ENCODE data around the gene ADM2.
A peak's percentile ranks its signal among the peaks of the same experiment; 100 is the strongest.

Gene ADM2

DNA sequence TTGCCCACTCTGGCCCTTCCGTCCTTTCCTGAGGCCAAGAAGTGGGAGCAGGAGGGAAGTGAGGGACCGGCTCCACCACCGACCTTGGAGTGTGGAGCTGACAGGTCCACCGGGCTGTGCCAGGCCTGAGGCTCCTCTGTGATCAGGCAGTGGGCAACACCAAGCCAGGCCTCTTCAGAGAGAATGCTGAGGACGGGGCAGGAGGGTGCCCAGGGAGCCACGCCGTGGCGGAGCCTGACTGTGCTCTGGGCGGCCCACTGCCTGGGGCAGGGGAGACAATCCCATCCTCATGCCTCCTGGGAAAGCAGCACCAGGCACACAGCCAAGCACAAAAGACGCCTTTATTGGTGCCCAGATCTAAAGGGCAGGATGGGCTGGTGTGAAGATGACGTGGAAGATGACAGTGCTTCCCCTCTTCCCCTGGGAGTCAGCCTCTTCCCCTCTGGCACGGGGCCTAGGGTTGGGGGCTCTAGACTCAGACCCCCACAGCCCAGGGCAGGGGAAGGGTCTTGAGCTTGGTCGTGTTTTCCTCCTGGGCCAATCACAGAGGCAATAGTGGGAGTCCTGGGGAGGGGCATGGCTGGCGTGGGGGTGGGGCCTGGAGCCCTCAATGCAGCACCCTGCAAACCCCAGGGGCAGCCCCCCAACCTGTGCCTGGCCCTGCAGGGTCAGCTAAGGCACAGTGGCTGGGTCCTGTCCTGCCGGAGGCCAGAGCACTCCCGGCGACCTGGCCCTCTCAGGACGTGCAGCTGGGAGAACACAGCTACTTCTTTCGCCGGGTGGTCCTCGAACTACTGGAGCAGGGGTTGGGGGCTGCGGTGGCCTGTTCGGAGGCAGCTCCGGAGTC is 21.5 kb downstream of the ADM2 start:
- H3K4me1 Mint-ChIP-seq (ENCODE audit: low read depth) = peaks cover 6% of the 10 kb centered on the region
- H3K9me3 Mint-ChIP-seq (ENCODE audit: low read depth) = no peaks in the 10 kb centered on the region
- no peak overlapping the region for H3K4me3 Mint-ChIP-seq
- H3K27me3 Mint-ChIP-seq = no peaks in the 10 kb centered on the region
- no peaks in the 10 kb centered on the region for H3K36me3 Mint-ChIP-seq
- H3K27ac Mint-ChIP-seq = no peak overlapping the region

DNA sequence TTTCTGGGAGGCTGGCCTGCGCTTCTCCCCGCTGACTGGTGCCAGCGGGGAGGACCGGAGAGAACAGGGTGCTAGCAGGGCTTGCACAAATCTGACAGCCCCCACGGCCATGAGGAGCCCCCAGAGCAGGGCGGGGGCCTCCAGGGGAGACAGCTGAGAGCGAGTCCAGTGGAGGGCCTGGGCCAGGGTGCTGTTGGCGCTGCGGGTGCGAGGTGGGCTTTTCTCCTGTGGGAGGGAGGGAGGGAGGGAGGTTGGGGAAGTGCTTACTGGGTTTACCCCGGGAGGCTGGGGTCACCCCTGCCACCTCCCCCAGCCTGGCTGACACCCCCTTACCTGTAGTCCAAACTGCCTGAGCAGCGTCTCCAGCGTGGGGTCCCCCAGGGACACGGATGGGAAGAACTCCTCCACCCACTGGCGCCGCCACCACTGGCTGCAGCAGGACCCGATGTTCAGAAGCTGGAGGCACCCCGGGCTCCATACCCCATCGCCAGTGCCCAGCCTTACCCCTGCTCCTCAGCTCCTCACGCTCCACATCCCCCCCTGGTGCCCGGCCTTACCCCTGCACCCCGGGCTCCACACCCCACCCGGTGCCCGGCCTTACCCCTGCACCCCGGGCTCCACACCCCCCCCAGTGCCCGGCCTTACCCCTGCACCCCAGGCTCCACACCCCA is 22.3 kb downstream of the ADM2 start:
- H3K27ac Mint-ChIP-seq = no peak overlapping the region
- no peaks in the 10 kb centered on the region for H3K27me3 Mint-ChIP-seq
- H3K9me3 Mint-ChIP-seq (ENCODE audit: low read depth) = no peaks in the 10 kb centered on the region
- no peak overlapping the region for H3K4me3 Mint-ChIP-seq
- peaks cover 3% of the 10 kb centered on the region for H3K4me1 Mint-ChIP-seq (ENCODE audit: low read depth)
- H3K36me3 Mint-ChIP-seq = no peaks in the 10 kb centered on the region

DNA sequence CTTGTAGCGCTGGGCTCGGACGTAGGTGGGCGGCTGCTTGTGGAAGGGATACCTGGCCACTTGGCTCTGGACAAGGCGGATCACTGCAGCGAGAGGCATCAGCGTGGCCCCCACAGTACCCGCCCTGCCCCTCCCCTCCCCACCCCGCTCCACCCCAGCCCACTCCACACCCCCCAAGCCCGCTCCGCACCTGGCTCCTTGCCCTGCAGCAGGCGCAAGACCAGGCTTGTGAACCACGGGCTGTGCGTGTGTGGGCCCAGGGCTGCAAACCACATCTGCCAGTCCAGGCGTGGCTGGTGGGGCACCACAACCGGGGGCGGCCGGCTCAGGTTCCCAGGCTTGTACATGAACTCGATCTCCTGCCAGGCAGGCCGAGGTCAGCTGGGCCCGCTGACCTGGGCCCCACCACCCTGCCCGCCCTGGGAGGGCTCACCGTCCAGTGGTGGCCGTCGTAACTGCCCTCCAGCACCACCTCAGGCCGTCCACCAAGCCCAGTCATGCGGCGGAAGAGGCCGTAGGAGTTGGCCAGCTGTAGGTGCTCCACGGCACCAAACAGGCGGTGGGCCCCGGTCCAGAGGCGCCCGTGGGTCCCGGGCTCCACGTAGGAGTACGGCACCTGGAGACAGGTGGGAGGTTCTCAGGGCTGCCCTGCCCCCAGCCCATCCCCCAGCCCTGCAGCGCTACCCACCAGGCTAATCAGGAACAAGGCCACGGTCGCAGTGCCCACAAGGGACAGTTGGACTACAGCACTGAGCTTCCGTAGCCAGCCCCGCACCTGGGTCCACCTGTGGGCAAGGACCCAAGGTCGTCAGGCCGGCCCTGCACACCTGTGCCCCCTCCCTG is 23.2 kb downstream of the ADM2 start:
- H3K4me3 Mint-ChIP-seq = no peak overlapping the region
- H3K27ac Mint-ChIP-seq = no peak overlapping the region
- H3K36me3 Mint-ChIP-seq = no peaks in the 10 kb centered on the region
- peaks cover 11% of the 10 kb centered on the region for H3K4me1 Mint-ChIP-seq (ENCODE audit: low read depth)
- no peaks in the 10 kb centered on the region for H3K9me3 Mint-ChIP-seq (ENCODE audit: low read depth)
- no peaks in the 10 kb centered on the region for H3K27me3 Mint-ChIP-seq

DNA sequence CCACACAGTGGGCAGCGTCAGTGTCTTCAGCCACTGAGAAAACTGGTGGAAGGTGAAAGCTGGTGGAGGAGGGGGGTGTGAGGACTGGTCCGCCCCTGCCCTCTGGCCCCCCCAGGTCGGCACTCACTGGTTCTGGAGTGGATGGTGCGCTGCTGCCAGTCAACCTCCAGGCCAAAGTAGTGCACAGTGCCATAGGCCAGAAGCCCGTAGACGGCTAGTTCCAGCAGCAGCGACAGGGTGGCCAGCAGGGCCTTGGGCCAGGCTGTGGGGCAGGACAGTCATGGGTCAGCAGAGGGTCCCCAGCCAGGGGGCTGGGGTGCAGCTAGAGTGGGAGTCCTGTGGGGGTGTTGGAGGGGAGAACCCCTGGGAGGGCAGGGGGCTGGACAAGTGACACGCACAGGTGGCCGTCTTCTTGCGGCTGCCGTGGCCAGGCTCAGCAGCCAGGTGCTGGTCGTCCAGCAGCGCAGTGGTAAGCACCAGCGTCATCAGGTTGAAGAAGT is 24.0 kb downstream of the ADM2 start:
- no peaks in the 10 kb centered on the region for H3K9me3 Mint-ChIP-seq (ENCODE audit: low read depth)
- H3K27ac Mint-ChIP-seq = no peak overlapping the region
- peaks cover 12% of the 10 kb centered on the region for H3K4me1 Mint-ChIP-seq (ENCODE audit: low read depth)
- H3K36me3 Mint-ChIP-seq = no peaks in the 10 kb centered on the region
- no peaks in the 10 kb centered on the region for H3K27me3 Mint-ChIP-seq
- no peak overlapping the region for H3K4me3 Mint-ChIP-seq

DNA sequence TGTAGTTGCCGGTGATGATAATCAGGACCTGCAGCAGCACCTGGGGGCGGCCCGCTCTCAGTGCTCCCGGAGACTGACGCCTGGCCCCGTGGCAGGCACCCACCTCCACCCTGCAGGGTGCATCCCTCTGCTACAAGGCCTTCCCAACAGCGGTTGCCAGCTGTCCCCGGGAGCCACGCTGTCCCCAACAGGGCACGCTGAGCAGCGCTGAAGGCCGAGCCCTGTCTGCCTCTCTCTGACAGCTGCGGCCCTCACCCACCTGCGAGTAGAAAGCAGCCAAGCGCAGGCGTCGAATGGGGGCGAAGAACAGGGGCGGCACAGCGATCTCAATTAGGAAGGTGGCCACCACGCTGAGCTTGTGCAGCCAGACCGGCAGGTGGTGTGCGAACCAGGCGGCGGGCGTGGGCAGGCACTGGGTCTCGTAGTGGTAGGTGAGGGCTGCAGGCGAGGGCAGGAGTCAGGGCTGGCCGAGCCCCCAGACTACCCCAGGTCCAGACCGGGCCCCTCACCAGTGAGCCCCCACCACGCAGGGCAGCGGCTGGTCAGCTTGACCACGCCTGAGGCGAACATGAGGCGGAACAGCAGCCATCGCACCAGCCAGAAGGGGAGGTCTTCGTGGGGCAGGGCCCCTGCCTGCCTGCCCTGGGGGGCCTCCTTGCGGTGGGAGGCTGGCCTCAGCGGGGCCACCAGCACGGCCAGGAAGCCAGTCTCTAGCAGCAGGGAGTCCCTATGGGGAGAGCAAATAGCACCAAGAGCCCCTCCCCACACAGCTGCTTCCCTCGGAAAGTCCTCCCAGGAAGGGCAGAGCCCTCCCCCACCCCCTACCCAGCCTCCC is 24.6 kb downstream of the ADM2 start:
- peaks cover 12% of the 10 kb centered on the region for H3K4me1 Mint-ChIP-seq (ENCODE audit: low read depth)
- H3K36me3 Mint-ChIP-seq = no peaks in the 10 kb centered on the region
- H3K9me3 Mint-ChIP-seq (ENCODE audit: low read depth) = no peaks in the 10 kb centered on the region
- peak overlapping the region; percentile 93 for H3K4me3 Mint-ChIP-seq
- no peaks in the 10 kb centered on the region for H3K27me3 Mint-ChIP-seq
- H3K27ac Mint-ChIP-seq = no peak overlapping the region

DNA sequence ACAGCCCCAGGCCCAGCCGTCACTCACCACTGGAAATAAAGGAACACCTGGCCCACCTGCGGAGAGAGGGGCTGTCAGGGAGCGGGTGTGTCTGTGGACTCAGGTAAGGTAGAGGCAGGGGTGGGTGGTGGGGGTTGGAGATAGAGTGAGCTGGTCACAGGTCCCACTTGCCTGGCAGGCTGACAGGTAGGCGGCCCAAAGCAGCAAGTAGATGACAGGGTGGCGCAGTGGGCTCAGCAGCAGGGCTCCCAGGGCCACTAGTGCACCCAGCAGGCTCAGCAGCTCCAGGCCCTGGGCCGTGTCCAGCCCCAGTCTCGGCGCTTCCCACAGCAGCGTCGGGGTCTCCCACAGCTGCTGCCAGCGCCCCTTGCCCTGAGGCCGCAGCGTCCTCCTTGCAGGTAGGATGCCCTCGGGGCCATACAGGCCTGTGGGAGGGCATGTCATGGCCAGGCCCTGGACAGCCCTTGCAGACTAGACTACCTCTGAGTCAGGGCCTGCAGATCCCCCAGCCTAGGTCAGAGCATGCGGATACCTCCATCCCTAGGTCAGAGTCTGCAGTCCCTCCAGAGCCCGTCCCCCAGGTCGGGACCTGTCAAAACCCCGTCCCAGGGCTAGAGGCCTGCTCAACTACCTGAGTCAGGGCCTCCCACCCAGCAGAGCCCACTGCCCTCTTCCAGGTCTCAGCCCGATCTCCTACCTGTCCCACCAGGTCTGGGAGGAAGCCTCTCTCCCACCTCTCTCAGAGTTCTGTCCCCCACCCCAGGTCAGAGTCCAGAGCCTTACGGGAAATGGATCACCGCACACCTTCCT is 25.5 kb downstream of the ADM2 start:
- peaks cover 12% of the 10 kb centered on the region for H3K4me1 Mint-ChIP-seq (ENCODE audit: low read depth)
- no peaks in the 10 kb centered on the region for H3K27me3 Mint-ChIP-seq
- no peaks in the 10 kb centered on the region for H3K36me3 Mint-ChIP-seq
- H3K27ac Mint-ChIP-seq = peak overlapping the region; percentile 92
- no peaks in the 10 kb centered on the region for H3K9me3 Mint-ChIP-seq (ENCODE audit: low read depth)
- H3K4me3 Mint-ChIP-seq = peak overlapping the region; percentile 93

DNA sequence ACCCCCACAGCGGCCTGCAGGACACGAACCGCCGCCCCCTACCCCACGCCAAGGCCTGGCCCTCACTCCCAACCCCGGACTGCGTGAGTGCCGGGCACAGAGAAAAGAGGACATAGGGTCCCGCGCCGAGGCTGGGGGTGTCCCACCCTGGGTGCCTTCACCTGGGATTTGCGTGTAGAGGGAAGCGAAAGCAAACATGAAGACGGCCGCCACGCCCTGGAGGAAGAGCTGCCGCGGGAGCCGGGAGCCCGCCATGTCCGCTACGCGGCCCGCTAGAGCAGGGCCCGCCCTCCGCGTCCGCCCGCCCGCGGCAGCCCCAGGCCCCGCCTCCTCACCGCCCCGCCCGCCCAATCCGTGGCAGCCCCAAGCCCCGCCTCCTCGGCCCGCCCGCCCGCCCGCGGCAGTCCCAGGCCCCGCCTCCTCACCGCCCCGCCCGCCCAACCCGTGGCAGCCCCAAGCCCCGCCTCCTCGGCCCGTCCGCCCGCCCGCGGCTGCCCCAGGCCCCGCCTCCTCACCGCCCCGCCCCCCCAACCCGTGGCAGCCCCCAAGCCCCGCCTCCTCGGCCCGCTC is 26.2 kb downstream of the ADM2 start, which contains the start of gene LMF2:
Gene LMF2, minus strand, starts transcription at position 282 of the 570 bp plus-strand sequence. Its CDS starts 27 bp downstream, at position 255.
- H3K4me3 Mint-ChIP-seq = peak within 1 kb of the TSS; percentile 93
- no peaks in the 10 kb centered on the region for H3K36me3 Mint-ChIP-seq
- H3K27ac Mint-ChIP-seq = peak within 1 kb of the TSS; percentile 96
- peaks cover 12% of the 10 kb centered on the region for H3K4me1 Mint-ChIP-seq (ENCODE audit: low read depth)
- H3K9me3 Mint-ChIP-seq (ENCODE audit: low read depth) = no peaks in the 10 kb centered on the region
- no peaks in the 10 kb centered on the region for H3K27me3 Mint-ChIP-seq

DNA sequence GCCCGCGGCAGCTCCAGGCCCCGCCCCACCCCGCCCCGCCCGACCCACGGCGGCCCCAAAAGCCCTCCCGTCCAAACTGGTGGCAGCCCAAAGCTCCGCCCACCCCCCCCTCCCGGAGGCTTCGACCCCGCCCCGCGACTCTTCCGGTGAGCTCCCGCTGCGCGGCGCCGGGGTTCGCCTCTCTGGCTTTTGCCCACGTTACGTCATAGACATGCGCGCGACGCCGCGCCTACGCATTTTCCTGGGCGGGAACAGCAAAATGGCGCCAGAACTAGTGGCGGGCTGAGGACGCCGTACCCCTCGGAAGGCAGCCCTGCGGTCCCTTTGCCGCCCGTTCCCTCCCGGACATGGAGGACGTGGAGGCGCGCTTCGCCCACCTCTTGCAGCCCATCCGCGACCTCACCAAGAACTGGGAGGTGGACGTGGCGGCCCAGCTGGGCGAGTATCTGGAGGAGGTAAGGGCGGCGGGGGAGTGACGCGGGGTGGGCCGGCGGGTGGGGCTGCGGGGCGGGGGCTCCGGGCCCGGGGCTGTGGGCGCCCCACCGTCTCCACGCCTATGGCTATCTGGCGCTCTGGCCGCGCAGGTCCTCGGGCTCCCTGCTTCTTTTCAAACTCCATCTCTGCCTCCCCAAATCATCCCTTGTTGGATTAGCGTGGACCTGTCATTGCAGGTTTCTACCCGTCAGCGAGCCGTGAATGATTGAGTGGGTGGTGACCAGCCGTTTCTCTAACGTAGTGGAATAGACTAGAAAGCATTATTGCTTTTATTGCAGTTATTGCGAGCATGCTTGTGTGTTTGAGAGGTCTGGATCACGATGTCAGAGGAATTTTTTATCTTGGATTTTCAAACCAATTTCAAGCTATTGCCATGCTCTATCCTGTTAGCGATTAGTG is 26.9 kb downstream of the ADM2 start, which contains the start of gene NCAPH2:
Gene NCAPH2, plus strand, starts transcription at position 234 of the 894 bp plus-strand sequence. Its CDS starts 114 bp downstream, at position 348.
- peak within 1 kb of the TSS; percentile 93 for H3K4me3 Mint-ChIP-seq
- no peaks in the 10 kb centered on the region for H3K36me3 Mint-ChIP-seq
- H3K27me3 Mint-ChIP-seq = no peaks in the 10 kb centered on the region
- peaks cover 12% of the 10 kb centered on the region for H3K4me1 Mint-ChIP-seq (ENCODE audit: low read depth)
- H3K27ac Mint-ChIP-seq = peak within 1 kb of the TSS; percentile 96
- H3K9me3 Mint-ChIP-seq (ENCODE audit: low read depth) = no peaks in the 10 kb centered on the region

DNA sequence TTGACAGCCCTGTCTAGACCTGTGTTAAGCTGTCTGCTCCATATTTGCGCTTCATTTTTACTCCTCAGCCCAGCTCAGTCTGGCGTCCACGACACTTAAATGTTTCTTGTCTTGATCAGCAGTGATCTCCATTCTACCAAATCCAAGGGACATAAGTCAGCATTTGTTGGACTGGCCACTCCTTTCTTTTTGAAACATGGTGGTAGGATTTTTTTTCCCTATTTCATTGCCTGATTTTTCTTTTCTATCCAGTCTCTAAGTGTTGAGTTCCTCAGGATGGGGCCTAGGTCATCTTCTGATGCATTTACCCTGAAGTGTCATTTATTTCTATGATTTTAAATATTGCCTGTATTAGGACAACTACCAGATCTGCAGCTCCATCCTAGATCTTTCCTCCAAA is 27.6 kb downstream of the ADM2 start:
- Mint-ChIP-seq H3K27ac (peak overlapping the region; percentile 96), H3K9me3 (ENCODE audit: low read depth) (no peaks in the 10 kb centered on the region), H3K36me3 (no peaks in the 10 kb centered on the region), H3K4me1 (ENCODE audit: low read depth) (peaks cover 14% of the 10 kb centered on the region), H3K4me3 (peak overlapping the region; percentile 93), H3K27me3 (no peaks in the 10 kb centered on the region)

DNA sequence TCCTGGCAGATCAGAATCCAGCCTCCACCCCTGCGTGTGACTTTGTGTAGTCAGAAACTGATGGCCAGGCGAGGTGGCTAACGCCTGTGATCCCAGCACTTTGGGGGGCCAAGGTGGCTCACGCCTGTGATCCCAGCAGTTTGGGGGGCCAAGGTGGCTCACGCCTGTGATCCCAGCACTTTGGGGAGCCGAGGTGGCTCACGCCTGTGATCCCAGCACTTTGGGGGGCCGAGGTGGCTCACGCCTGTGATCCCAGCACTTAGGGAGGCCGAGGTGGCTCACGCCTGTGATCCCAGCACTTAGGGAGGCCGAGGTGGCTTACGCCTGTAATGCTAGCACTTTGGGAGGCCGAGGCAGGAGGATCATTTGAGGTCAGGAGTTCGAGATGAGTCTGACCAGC is 31.8 kb downstream of the ADM2 start:
- Mint-ChIP-seq H3K9me3 (ENCODE audit: low read depth) (no peaks in the 10 kb centered on the region), H3K4me1 (ENCODE audit: low read depth) (peaks cover 20% of the 10 kb centered on the region), H3K27ac (no peak overlapping the region), H3K4me3 (no peak overlapping the region), H3K36me3 (no peaks in the 10 kb centered on the region), H3K27me3 (no peaks in the 10 kb centered on the region)

DNA sequence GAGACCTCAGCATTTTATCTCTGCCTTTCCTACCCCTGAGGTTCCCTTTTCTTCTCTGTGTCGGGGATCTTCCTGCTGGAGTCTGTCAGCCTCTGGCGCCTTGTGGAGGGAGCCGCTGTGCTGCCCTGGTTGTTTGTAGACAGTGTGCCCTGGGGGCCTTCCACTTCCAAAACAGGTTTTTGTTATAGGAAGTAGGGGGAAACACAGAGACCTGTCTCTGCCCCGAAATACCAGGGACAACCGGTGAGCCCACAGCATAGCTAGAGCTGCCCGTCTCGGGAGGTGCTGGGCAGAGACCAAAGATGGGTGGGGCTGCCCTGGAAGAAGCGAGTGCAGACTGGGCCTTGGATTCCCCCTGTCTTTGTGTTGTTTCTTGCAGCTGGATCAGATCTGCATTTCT is 34.7 kb downstream of the ADM2 start:
- Mint-ChIP-seq H3K27me3 (no peaks in the 10 kb centered on the region), H3K4me3 (no peak overlapping the region), H3K27ac (no peak overlapping the region), H3K9me3 (ENCODE audit: low read depth) (no peaks in the 10 kb centered on the region), H3K4me1 (ENCODE audit: low read depth) (peaks cover 8% of the 10 kb centered on the region), H3K36me3 (no peaks in the 10 kb centered on the region)

DNA sequence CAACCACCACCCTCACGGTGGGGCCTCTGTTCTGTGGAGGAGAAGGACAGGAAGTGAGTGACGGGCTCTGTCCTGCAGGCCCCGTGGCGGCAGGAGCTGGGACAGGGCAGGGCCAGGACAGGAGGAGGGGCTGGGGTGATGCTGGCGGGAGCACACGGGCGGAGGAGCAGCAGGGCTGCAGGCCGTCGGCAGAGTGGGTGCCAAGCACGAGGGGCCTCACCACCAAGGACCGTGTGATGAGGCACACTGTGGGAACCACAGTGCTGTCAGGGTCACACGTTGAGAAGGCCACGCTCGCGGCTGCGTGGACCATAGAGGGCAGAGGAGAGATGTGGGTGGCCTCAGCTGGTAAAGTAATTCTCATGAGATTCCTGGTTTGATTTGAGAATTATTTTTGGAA is 35.5 kb downstream of the ADM2 start:
- H3K4me1 Mint-ChIP-seq (ENCODE audit: low read depth) = peaks cover 8% of the 10 kb centered on the region
- H3K27me3 Mint-ChIP-seq = no peaks in the 10 kb centered on the region
- no peak overlapping the region for H3K27ac Mint-ChIP-seq
- no peaks in the 10 kb centered on the region for H3K9me3 Mint-ChIP-seq (ENCODE audit: low read depth)
- H3K36me3 Mint-ChIP-seq = no peaks in the 10 kb centered on the region
- no peak overlapping the region for H3K4me3 Mint-ChIP-seq
